Measurements from ENCODE around the gene SLC6A6. TPM values are rescaled to one million over a fixed set of nuclear protein-coding genes. Genes with fewer than 3 reads are reported as not detected.

Gene SLC6A6
- polyA plus RNA-seq, 6 donors from 2014 or later = 4.7 to 9.1 (median 6.2) TPM

DNA sequence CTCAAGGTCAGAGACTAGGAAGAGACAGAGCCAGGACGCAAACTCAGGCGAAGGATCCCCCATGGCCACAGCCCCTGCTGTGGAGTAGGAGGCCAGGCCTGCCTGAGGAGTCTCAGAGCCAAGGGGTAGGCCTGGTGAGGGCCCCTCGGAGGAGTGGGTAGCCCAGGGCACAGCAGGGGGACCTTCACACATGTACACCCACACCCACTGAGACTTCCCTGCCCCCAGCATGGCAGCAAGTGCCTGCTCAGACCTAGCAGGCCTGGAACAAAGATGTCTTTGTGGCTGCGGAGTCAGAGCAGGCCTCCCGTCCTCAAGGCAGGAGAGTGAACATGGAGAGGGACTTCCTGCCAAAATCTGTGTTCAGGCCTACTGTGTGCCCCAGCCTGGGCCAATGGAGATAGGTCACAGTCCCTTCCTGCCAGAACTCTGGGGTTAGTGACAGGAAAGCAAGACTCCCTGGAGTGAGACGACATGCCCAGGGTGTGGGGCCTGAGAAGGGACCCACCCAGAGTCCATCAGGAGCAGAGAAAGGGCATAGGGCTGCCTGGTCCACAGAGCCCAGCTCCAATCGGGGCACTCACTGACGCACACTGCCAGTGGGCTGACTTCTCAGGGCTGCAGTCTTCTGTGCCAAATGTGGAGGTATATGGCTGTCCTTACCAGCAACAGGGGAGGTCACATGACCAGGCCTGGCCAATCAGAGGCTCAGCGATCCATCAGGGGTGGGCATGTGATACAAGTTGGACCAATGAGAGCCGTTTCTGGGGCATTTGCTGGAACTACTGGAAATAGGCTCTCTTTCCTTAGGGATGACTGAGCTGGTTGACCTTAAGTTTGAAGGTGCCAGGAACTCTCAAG, 135.4 kb downstream of the SLC6A6 start:
- Mint-ChIP-seq H3K27me3 (peaks cover 6 to 27% (median 22%) of the 10 kb centered on the region in 3 donors), H3K9me3 (peaks cover 0 to 5% (median 0%) of the 10 kb centered on the region in 7 donors), H3K36me3 (no peaks in the 10 kb centered on the region), H3K4me1 (no peaks in the 10 kb centered on the region), H3K27ac (no peak overlapping the region), H3K4me3 (no peak overlapping the region)
- no peak for ATAC-seq (ENCODE audit: low read depth in 2 of 2)
- no peak for DNase-seq

DNA sequence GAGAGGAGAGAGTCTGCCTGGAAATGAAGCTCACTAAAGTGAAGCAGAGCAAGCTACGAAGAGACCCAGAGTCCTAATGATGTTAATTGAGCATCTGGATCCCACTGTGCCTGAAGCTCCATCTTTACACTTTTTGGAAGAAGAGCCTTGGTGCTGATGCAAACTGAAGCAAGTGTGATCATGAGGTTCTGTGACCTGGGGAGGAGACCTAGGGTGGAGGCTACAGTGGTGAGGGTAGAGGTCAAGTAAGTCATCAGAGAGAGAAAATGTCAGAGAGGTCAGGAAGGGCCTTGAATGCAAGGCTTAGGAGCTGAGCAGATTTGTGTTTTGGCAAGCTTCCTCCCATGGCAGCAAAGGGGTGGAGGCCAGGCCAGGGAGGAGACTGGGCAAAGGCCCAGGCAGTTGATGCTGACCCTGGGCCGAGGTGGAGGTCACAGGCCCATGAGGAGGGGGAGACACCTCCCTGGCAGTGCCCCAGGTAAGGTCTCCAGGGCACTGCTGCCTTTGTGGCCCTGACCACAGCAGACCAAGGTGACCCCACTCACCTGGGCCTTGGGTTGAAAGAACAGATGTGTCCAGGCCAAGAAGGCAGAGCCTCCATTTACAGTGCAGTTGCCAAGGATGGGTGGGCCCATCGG, 136.2 kb downstream of the SLC6A6 start:
- DNase-seq (no peak), ATAC-seq (ENCODE audit: low read depth in 2 of 2) (no peak)
- Mint-ChIP-seq H3K27ac (no peak overlapping the region), H3K27me3 (peaks cover 3 to 24% (median 16%) of the 10 kb centered on the region in 3 donors), H3K9me3 (peaks cover 0 to 5% (median 0%) of the 10 kb centered on the region in 7 donors), H3K4me3 (no peak overlapping the region), H3K4me1 (no peaks in the 10 kb centered on the region), H3K36me3 (no peaks in the 10 kb centered on the region)

Other genes starting within 250 kb of the SLC6A6 start
- 10 to 100 TPM in 5 of 6 donors, 1 to 10 TPM in 1; 10.0 to 36.6 (median 32.3) TPM for gene XPC, start 224.0 kb upstream of the SLC6A6 start, polyA plus RNA-seq (ENCODE audit: low read depth in 6 of 6)
- gene LSM3, start 223.8 kb upstream of the SLC6A6 start, polyA plus RNA-seq (ENCODE audit: low read depth in 6 of 6) = 10 to 100 TPM; 23.5 to 41.6 (median 31.2) TPM
- gene GRIP2, start 137.7 kb downstream of the SLC6A6 start, polyA plus RNA-seq (ENCODE audit: low read depth in 6 of 6) = under 1 TPM in 1 of 6 donors, not detected in 5; 0.09 TPM
- gene CCDC174, start 249.2 kb downstream of the SLC6A6 start, polyA plus RNA-seq (ENCODE audit: low read depth in 6 of 6) = 10 to 100 TPM; 18.8 to 27.0 (median 22.9) TPM

Data from naive B cell (primary cell).